Measurements from ENCODE around the gene TMEM129. TPM values are rescaled to one million over a fixed set of nuclear protein-coding genes. Genes with fewer than 3 reads are reported as not detected.

The TMEM129 gene
- total RNA-seq, 2 experiments from 2014 or later = 39.2 to 44.0 TPM

DNA sequence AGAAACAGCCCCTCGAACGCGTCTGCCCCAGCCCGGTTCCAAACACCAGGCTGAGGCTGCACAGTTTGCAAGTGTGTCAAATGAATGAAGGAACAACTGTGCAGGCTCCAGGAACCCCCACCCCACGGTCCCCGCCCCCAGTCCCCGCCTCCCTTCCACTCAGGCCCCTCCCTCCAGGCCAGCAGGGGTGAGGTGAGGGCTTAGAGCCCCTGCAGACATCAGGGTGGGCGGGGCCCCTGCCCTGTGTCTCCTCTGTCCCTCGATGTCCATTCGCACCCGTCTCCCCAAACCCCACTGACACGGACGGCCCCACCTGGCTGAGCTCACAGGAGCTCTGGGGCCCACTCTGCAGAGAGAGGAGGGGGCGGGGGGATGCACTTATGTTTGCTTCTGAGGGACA lies 28.7 kb upstream of the TMEM129 start:
- TF ChIP-seq EZH2phosphoT487 (IDR thresholded peaks at IDR 0.05; ENCODE audit: borderline replicate concordance, low read depth, low read length) = no peak
- TF ChIP-seq, protein P1, sequence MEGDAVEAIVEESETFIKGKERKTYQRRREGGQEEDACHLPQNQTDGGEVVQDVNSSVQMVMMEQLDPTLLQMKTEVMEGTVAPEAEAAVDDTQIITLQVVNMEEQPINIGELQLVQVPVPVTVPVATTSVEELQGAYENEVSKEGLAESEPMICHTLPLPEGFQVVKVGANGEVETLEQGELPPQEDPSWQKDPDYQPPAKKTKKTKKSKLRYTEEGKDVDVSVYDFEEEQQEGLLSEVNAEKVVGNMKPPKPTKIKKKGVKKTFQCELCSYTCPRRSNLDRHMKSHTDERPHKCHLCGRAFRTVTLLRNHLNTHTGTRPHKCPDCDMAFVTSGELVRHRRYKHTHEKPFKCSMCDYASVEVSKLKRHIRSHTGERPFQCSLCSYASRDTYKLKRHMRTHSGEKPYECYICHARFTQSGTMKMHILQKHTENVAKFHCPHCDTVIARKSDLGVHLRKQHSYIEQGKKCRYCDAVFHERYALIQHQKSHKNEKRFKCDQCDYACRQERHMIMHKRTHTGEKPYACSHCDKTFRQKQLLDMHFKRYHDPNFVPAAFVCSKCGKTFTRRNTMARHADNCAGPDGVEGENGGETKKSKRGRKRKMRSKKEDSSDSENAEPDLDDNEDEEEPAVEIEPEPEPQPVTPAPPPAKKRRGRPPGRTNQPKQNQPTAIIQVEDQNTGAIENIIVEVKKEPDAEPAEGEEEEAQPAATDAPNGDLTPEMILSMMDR (conservative IDR thresholded peaks at IDR 0.05; ENCODE audit: low read length) = no peak
- ChIA-PET CTCF (ENCODE audit: unreplicated experiment) (interaction anchor here (0.5 to 0.6 kb wide), 2 partner anchors 9 to 1288 kb away, joined by 3 to 6 read pairs; no protein-coding TSS in a partner anchor), POLR2A (no interaction called here)
- H2AFZ ChIP-seq (ENCODE audit: low read length) = no peak overlapping the region
- H3K4me3 ChIP-seq (ENCODE audit: low read depth, low read length, poor library complexity, severe bottlenecking) = no peak overlapping the region
- H3K9me2 ChIP-seq (ENCODE audit: insufficient read depth, low read length) = no peaks in the 10 kb centered on the region
- no TSS peak for BruUV-seq (replicated peaks)
- no peaks in the 10 kb centered on the region for H3K79me2 ChIP-seq (ENCODE audit: insufficient read depth, low read depth, low read length)
- no peaks in the 10 kb centered on the region for H3K9me3 ChIP-seq (ENCODE audit: low read length)
- no peaks in the 10 kb centered on the region for H3K4me1 ChIP-seq (ENCODE audit: insufficient read depth, low read length, poor library complexity, severe bottlenecking)
- intact Hi-C loops (cut with micrococcal nuclease; ENCODE audit: unreplicated experiment) = loop anchor here (5.0 kb wide), 2 partner anchors 147 to 437 kb away; no protein-coding TSS in a partner anchor
- H3K4me2 ChIP-seq (ENCODE audit: low read length) = no peak overlapping the region
- H4K20me1 ChIP-seq (ENCODE audit: insufficient read depth, low read length) = no peaks in the 10 kb centered on the region
- DNase-seq (ENCODE audit: low spot score) = no peak
- H3K27ac ChIP-seq (ENCODE audit: low read depth, low read length, poor library complexity, severe bottlenecking) = no peak overlapping the region
- H3K36me3 ChIP-seq (ENCODE audit: insufficient read depth, low read length) = peaks cover 13% of the 10 kb centered on the region

DNA sequence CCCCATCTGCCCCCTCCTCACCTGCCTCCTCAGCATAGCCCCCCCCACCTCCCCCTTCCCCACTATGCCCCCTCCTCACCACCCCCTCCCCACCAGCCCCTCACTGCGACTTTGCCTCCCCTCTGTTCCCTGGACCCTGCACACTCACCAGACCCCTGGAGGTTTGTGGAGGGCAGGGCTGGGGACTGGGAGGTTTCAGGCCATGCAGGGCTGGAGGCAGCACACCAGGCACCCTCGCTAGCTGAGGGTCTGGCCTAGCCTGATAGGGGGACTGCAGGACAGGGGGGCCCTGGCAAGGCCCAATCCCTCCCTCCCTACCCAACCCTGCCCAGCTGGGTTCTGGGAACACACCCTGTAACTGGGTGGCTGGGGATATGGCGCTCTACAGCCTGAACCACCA lies 28.2 kb upstream of the TMEM129 start:
- H3K4me3 ChIP-seq (ENCODE audit: low read depth, low read length, poor library complexity, severe bottlenecking) = no peak overlapping the region
- no peak overlapping the region for H2AFZ ChIP-seq (ENCODE audit: low read length)
- no peak for DNase-seq (ENCODE audit: low spot score)
- no peaks in the 10 kb centered on the region for H3K9me2 ChIP-seq (ENCODE audit: insufficient read depth, low read length)
- no TSS peak for BruUV-seq (replicated peaks)
- no peaks in the 10 kb centered on the region for H4K20me1 ChIP-seq (ENCODE audit: insufficient read depth, low read length)
- ChIA-PET CTCF (ENCODE audit: unreplicated experiment) (interaction anchor here (0.6 kb wide), 1 partner anchor 1288 kb away, joined by 6 read pairs; no protein-coding TSS in a partner anchor), POLR2A (no interaction called here)
- intact Hi-C loops (cut with micrococcal nuclease; ENCODE audit: unreplicated experiment) = loop anchor here (5.0 kb wide), 2 partner anchors 148 to 438 kb away; no protein-coding TSS in a partner anchor
- H3K4me1 ChIP-seq (ENCODE audit: insufficient read depth, low read length, poor library complexity, severe bottlenecking) = no peaks in the 10 kb centered on the region
- H3K36me3 ChIP-seq (ENCODE audit: insufficient read depth, low read length) = peaks cover 18% of the 10 kb centered on the region
- H3K9me3 ChIP-seq (ENCODE audit: low read length) = no peaks in the 10 kb centered on the region
- no peak for TF ChIP-seq EZH2phosphoT487 (IDR thresholded peaks at IDR 0.05; ENCODE audit: borderline replicate concordance, low read depth, low read length)
- H3K4me2 ChIP-seq (ENCODE audit: low read length) = no peak overlapping the region
- no peak overlapping the region for H3K27ac ChIP-seq (ENCODE audit: low read depth, low read length, poor library complexity, severe bottlenecking)
- H3K79me2 ChIP-seq (ENCODE audit: insufficient read depth, low read depth, low read length) = no peaks in the 10 kb centered on the region

DNA sequence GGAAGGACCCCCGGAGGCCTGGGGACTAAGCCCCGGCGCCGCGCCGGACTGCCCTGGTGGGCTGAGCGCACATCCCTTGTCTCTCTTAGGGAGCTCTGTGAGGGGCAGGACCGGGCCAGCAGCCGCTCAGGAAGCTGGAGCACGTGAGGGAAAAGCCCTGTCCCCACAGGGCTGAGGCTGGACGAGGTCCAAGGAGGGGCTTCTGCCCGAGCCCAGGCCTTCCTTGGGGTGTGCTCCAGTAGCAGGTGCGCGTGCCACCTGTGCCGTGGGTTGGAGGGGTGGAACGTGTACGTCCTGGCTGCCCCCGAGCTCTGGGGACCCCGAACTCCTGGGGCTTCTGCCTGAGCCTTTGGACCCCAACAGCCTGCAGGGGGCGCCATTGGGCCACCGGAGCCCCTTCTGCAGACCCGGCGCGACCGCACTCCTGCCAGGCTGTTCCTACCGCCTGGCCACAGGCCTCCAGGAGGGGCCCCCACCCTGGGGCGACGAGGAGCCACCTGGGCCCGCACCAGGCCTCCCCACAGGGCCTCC lies 27.4 kb upstream of the TMEM129 start:
- DNase-seq (ENCODE audit: low spot score) = peak; percentile 83
- Histone ChIP-seq H3K27ac (ENCODE audit: low read depth, low read length, poor library complexity, severe bottlenecking) (no peak overlapping the region), H2AFZ (ENCODE audit: low read length) (no peak overlapping the region), H3K36me3 (ENCODE audit: insufficient read depth, low read length) (peaks cover 26% of the 10 kb centered on the region), H3K4me1 (ENCODE audit: insufficient read depth, low read length, poor library complexity, severe bottlenecking) (no peaks in the 10 kb centered on the region), H3K4me3 (ENCODE audit: low read depth, low read length, poor library complexity, severe bottlenecking) (no peak overlapping the region), H3K4me2 (ENCODE audit: low read length) (no peak overlapping the region), H3K9me3 (ENCODE audit: low read length) (no peaks in the 10 kb centered on the region), H3K79me2 (ENCODE audit: insufficient read depth, low read depth, low read length) (no peaks in the 10 kb centered on the region), H4K20me1 (ENCODE audit: insufficient read depth, low read length) (no peaks in the 10 kb centered on the region), H3K9me2 (ENCODE audit: insufficient read depth, low read length) (no peaks in the 10 kb centered on the region)
- BruUV-seq (replicated peaks) = no TSS peak
- intact Hi-C loops (cut with micrococcal nuclease; ENCODE audit: unreplicated experiment) = loop anchor here (1.0 to 5.0 kb wide), 3 partner anchors 62 to 439 kb away; no protein-coding TSS in a partner anchor
- ChIA-PET CTCF (ENCODE audit: unreplicated experiment) (no interaction called here), POLR2A (no interaction called here)
- TF ChIP-seq, protein P1 (conservative IDR thresholded peaks at IDR 0.05; ENCODE audit: low read length) = peak; percentile 80
- no peak for TF ChIP-seq EZH2phosphoT487 (IDR thresholded peaks at IDR 0.05; ENCODE audit: borderline replicate concordance, low read depth, low read length)

Data from OCI-LY7 (cell line).